GM21447 (cell line): Measurements from ENCODE around the gene PSRC1.
A peak's percentile ranks its signal among the peaks of the same experiment; 100 is the strongest.
"Not testable (repeated sequence)": the region's sequence is repeated elsewhere in the genome, so short reads cannot be mapped to it uniquely, and the experiment has no call there.

ENCODE experiments used
- ATAC-seq: cut with Tn5 transposase; IDR thresholded peaks from one replicate; pipeline ENCODE4 v1.9.1; 2021; ENCODE audit not compliant: unreplicated experiment

The PSRC1 gene

DNA sequence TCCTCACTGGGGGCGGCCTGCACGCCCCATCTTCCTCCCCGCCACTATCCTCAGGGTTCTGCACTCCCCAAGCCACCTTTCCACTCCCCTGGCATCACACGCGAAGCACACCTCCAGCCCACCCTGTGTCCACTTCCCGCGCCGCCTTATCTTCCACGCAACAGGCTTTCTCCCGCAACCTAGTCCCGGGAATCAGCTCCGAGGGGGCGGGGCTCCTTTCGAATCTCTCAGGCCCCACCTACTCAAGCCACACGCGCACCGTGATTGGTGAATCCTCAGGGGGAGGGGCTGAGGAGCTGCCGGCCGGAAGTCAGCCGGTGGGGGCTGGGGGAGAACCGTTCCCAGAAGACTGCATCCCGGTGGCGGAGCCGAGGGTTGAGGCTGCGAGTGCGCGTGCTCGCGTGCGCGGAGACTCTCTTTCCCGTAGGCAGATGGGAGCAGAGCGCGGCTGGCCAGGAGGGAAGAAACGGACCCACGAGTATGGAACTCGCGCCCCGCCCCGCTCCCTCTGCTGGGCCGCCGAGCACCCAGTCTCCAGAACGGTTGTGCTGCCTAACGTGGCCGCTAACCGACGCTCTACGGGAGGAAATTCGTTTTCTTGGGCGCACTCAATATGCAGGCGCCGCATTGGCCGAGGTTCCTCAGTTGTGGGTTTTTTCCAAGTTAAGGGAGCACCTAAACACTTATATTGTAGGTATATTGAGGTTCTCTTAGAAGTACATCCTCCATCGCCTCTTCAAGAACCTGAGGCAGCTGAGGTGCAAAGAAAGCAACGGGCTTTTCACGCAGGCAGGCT, at the start of gene PSRC1:
PSRC1 (minus strand) TSS at position 194 of the 796 bp plus-strand sequence.
- ATAC-seq = peak; percentile 95

DNA sequence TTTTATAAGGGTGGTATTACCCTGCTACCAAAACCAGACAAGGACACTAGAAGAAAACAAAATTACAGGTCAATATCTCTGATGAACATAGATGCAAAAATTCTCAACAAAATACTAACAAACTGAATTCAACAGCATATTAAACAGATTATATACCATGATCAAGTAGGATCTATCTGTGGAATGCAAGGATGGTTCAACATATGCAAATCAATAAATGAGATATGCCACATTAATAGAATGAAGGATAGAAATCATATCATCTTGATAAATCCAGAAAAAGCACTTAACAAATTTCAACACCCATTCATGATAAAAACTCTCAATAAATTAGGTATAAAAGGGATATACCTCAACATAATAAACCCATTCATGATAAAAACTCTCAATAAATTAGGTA, 48.2 kb upstream of the PSRC1 start:
- ATAC-seq = no peak

DNA sequence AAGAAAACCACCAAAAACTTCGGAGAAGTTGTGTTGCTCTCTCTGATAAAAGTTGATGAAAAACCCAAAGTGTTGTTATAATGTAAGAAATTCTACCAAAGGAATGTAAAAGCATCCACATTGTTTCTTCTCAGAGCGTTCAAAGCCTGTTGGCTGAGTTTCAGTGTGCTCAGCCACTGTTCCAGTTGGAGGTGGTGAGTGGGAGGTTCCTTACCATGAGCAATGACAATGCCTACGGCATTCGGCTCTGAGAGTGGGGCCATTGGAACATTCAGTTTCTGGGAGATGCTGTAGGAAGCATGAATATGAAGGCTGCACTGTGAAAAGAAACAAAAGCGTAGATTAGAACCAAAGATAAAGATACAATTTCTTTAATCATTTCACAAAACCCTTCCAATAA, 44.3 kb upstream of the PSRC1 start:
- ATAC-seq = no peak

DNA sequence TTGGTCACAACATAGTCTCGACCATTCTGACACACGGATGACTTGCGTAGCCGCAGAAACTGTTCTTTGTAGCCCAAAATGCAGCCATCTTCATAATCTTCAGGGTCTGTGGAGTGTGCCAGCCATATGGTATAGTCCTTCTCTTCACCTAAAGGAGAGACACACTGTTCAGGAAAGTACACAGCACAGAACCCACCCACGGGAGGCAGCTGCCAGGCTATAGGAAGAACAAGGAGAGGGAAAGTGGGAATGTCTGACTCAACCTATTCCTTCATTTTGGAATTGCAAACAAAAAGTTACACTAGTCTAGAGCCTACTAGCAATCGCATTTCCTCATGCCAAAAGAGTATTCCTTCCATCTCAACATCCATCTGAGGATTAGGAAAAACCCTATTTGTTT, 40.0 kb upstream of the PSRC1 start:
- ATAC-seq = no peak

DNA sequence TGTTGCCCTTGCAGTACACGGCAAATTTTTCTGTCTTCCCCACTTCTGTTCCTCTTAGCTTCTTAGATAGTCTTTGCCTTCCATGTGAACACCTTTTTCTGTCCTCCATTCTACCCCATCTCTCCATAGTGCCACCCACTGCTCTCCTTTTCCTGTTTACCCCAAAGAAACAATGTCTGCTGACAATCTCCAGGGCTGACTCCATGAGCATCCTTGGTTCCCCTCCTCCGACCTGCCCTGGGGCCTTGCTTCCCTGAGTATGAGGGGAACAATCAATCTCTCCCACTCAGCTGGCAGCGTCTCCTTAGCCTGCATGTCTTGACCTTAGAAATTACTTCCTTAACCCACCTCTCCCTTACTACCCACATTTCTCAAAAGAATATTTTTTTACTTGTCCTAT, 36.2 kb upstream of the PSRC1 start:
- no peak for ATAC-seq

DNA sequence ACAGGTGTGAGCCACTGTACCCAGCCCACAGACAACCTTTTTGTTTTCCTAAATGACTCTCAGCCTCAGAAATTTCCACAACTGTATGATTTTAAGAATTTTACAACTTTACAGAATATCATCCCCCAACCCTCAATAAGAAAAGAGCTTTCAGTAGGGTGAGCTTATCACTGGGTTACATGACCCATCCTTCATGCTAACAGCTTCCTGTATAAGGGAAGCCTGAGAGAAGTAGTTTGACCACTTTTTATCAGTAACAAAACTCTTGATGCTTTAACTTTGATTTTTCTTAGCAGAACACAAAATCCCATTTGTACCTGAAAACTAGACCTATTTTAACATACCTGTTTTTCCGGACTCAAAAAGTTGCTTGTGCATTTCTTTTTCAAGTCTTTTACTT, 33.6 kb upstream of the PSRC1 start:
- no peak for ATAC-seq

DNA sequence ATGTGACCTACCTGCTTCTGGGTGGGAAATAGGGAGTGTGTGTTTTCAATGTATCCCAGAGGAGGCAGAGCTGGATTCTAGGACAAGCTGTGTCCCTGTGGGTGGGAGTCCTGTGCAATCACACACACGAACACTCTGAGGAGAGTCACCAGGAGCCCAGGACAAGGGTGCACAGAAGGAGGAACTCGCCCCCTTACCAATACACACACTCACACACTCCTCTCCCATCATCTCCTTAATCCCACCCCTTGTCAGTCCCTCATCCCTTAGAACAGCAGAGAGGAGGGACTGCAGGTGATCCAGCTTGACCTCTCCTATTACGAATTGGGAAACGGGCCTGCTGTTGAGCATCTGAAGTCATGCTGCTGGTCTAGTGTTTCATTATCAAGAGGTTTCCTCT, 32.3 kb upstream of the PSRC1 start:
- no peak for ATAC-seq

DNA sequence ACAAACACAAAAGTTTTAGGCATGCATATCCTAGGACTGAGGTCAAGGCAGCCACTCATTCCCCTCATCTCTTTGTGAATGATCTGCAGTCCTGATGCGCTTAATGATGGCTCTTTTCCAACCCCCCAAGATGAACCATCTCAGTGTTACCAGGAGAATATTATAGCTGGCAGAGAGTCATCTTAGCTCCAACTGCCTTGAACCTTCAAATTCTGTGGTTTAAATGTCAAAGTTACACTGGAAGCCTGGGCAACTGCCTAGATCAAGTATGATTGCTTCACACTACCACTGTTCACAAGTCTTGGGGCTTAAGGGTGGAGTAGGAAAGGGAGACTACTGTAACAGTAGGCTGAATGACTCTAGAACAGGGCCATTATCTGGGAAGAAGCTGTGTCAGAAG, 31.9 kb upstream of the PSRC1 start:
- no peak for ATAC-seq

DNA sequence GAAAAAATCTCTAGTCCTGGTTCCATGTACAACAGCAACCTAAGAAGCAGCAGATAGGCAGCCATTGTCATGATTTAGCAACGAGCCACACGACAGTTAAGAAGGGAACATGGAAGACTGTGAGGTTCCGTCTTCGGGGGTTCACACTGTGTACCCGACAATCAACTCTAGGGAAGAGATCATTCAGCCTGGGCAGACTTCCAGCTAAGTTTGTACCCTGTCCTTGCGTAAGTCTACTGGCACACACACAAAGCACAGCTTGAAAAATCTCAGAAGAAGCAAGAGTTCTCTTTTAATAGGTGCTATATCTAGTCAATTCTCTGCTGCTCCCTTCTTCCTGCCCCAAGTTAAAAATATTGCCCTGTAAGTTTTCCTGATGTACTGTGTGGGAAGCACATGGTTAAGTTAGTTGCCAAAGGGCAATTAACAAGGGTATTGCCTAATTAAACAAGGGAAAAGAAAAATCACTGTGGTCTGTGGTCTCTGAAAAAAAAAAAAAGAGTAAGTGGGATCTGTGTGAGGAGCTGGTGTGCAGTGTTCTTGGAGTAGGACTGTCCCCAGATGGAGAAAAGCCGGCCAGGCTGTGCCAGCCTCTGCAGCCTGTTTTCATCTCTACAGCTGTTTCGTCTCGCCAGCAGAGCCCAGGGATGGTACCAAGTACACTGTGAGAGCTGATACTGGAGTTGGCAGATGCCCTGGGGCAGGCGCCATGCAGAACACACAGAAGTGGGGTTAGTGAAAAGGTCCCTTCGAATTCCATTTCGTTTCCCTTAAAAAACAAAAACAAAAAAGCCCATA, 30.2 kb upstream of the PSRC1 start:
- ATAC-seq = no peak

DNA sequence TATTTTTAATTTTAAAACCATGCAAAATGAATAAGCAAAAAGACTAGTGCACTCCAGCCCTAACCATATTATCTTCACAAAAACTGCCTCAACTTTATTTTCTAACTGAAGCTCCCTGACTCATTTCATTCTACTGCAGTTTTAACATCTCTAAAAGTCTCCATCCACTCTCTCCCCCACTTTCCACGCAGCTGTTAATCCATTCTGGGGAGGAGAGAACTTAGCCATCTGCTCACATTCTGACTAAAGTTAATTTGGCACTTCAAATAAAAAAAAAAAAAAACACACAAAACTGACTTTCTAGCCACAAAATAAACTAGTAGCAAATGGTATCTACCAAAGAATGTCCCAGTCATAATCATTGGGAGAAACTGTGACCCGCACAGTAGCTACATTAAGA, 29.3 kb upstream of the PSRC1 start:
- no peak for ATAC-seq

DNA sequence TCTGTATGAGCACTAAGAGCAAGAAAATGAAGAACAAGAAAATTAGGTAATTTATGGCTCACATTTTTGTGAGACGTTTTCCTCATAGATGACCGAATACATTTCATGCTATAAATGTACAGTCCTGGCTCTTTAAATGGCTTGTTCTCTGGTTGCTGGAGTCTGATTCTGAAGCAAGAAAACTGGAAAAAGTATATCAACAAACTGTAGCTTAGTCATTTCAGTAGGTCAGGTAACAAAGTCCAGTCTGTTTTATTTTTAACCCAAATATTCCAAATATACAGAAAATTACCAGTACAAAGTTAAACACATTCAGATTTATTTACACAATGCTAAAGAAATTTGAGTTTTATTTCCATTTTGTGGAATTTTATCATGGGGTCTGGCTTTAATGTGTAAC, 26.4 kb upstream of the PSRC1 start:
- ATAC-seq = no peak

DNA sequence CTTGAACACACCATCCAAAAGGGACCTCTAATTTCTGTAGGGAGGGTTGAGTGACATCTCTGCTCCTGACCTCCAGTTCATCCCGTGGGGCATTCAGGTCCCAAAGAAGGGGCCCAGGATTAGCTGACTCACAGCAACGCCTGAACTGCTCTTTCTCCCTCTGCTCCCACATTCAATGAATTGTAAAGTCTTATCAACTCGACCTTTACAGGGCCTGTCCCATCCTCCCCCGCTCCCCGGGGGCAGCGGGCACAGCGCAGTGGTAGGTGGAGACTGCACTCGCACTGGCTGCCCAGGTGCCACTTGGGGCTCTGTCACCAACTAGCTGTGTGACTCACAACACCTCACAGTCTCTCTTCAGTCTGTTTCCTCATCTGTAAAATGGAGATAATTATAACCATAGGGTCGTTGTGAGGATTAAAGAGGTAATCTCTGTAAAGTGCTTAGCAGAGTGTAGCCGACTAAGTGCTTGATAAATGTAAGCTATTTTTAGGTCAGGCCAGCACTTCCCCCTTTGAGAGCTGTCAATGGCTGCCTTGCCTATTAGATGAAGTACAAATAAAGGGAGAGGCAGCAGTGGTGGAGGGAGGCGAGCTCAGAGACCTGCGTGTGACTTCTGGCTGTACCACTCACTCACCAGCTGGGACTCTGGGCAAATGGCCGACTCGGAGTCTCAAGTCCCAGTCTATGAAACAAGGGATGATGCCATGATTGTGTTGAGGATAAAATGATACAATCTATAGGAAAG, 24.5 kb upstream of the PSRC1 start:
- ATAC-seq = no peak

DNA sequence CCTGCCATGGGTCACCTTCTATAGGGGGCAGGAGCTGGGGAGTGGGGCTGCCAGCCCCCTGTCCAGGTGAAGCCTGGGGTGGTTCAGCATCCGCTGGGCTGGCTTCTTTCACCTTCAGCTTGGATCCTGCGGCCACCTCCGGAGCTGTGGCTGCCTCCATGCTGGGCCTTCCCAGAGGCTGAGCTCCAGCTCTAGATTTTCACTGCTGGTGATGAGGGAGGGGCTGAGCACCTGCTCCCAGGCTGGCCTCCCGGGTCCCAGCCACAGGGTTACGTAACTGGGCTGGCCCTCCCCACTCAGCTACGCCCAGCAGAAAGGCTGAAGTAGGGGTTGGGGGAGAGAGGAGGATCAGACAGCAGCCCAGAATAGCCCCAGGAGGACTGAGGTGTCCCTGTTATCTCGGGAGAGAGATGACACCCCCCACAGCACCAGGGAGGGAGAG, 23.9 kb upstream of the PSRC1 start, which contains the start of gene MYBPHL:
MYBPHL (minus strand) TSS at position 180 of the 442 bp plus-strand sequence; CDS start at position 160, 20 bp downstream.
- ATAC-seq = no peak

DNA sequence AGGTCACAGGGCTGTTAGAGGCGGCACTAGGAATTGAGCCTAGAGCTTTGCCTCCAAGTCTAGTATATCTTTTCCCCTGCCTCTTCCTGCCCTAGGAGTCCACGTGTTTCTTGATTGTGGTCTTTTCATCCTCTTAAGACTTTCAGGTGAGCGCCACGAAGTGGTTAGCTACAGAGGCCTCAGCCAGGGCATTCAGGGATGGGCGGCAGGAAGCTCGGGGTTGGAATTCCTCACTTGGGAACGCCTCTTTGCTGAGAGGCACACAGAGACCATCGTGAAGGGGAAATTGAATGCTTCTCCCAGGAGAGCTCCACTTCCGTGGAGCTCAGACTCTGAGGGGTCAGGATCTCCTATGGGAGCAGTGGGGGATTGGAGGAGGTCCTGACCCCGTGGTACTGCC, 23.0 kb upstream of the PSRC1 start:
- ATAC-seq = not testable (repeated sequence)

DNA sequence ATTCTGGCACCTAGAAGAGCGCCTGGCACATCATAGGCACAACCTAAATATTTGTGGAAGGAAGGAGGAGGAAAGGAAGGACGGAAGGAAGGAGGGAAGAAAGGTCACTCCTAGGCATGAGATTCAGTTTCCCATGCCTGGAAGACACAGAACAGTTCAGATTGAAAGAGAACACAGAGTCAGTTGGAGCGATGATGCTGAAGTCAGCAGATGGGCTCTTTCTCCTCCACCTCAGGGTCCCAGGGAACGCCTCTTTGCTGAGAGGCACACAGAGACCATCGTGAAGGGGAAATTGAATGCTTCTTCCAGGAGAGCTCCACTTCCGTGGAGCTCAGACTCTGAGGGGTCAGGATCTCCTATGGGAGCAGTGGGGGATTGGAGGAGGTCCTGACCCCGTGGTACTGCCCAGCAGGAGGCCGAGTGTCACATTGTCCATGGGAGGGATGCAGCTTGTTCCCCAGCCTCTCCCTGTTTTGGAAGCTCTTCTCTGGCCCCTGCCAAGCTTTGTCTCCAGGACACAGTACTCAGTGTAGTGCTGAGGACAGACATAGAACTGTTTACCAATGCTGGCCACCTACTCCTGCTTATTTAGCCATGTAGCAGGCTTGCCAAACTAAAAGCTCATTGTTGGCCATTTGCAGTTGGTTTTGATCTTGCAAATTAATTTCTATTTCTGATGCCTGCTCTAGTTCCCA, 21.4 kb upstream of the PSRC1 start:
- no peak for ATAC-seq

DNA sequence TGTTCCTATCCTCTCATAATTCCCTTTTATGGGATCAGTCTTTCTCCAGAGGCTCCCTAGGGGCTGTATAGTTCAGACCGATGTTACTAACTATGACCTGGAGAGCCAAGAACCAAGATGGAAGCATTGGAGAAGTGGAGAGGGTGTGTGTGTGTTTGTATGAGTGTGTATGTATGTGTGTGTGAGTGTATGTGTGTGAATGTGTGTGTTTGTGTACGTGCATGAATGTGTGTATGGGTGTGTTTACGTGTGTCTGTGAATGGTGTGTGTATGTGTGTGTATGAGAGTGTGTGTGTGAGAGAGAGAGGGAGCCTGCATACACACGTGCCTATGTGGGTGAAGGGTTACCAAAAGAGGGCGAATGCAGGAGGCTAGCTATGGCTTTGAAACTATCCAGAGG, 18.9 kb upstream of the PSRC1 start:
- ATAC-seq = no peak

DNA sequence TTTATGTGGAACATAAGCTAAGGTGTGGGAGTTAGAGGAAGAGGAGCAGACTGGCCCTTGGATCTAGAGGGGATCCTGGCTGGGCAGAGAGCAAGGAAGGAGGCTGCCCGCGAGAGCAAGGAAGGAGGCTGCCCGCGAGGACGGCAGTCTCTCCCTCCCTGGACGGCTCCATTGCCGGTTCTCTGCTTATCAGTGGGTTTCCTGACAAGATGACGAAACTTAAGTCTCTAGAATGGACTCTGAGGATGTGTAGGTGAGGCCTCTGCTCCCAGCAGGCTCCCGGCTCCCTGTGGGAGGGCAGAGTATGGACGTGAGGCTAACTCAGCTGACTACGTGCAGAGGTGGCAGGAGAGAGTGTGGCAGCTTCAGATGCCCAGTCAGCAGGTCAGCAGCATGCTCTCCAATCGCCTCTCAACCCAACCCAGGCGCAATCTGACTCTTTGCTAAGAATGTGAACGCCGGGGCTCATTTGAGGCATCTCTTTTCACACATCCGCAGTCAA, 17.8 kb upstream of the PSRC1 start:
- no peak for ATAC-seq

DNA sequence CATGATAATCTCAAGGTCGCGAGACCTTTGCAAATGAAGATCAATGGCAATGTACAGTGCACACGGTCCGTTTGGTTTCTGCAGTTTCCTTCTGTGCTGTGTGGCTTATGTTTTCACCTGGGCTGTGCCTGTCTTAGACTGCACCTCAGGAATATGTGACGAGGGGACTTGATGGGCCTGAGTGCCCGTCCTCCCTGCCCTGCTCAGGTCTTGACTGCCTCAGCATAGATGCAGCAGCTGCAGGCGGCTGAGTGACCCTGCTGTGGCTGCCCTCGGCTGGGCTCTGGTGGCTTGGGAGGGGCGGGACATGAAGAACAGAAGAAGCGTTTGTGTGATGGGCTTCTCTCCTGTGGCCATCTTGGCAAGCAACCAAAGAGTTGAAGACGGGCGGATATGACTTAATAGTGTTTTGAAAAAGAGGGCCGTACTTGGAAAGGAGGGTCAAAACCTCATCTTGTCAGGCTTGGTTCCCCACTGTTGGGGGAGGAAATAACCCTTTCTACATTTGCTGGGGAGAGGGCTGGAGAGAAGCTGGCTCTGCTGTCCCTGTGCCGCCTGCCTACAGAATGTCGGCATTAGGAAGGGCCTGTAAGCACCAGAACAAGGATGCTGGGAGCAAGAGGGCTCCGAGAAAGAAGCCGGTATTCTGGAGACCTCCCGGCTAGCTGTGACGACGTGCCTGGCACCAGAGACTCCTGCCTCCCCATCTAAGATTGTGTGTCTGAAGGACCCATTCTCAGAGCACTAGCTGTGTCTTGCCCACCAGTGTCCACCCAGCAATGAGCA, 16.8 kb upstream of the PSRC1 start:
- no peak for ATAC-seq

DNA sequence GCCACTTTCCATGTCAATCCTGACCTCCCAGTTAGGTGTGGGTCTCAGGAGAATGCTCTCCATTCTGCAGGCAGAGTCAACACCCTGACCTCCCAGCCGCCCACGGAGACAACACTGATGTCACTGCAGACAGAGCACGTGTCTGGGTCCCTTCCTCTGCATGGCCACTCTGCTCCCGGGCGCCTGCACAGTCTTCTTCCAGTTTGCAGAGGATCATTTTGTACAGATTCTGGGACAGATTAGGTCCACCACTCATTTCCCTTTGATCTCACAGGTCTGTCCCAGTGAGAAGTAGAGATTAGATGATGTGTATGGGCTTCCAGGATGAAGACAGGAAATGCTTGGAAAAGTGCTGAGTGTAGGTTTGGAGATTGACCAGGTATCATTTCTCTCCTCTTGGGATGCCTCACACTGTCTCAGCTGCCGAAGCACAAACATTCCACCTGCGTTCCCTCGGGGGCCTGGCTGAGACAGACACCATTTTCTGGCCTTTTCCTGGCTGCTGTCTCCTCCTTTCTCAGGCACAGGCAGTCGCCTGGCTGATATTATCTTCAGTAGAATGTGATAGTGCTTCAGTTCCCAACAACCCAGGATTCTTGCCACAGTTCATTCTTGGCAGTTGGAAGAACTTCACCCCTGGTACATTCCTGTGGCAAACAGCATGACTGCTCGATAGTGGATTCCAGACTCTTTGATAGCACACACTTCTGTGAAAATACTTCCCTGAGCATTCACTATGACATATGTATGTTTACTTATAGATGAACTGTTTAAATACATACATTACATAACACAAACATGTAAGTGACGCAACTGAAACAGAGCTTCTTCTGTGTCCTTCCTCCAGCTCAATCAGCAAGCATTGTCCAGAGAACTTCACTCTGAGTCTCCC, 16.0 kb upstream of the PSRC1 start:
- no peak for ATAC-seq
